Rectal smooth muscle tissue (tissue), 1 donor: Measurements from ENCODE around the gene SLC30A7.
"Not testable (repeated sequence)": the region's sequence is repeated elsewhere in the genome, so short reads cannot be mapped to it uniquely, and the experiment has no call there.

Experiments used
- H3K27ac ChIP-seq: one replicate; pipeline ENCODE4 v1.7.0; 2013; ENCODE audit warnings: low read depth, low read length, inconsistent platforms
- H3K27me3 ChIP-seq: one replicate; pipeline ENCODE4 v1.7.0; 2013; ENCODE audit warnings: low read length; ENCODE audit not compliant: control insufficient read depth, insufficient read depth
- H3K36me3 ChIP-seq: one replicate; pipeline ENCODE4 v1.7.0; 2013; ENCODE audit warnings: low read length; ENCODE audit not compliant: control insufficient read depth, insufficient read depth
- H3K4me1 ChIP-seq: one replicate; pipeline ENCODE4 v1.7.0; 2013; ENCODE audit warnings: low read length; ENCODE audit not compliant: control insufficient read depth, insufficient read depth
- H3K4me3 ChIP-seq: one replicate; pipeline ENCODE4 v1.7.0; 2013; ENCODE audit warnings: low read length
- H3K9ac ChIP-seq: one replicate; pipeline ENCODE4 v1.7.0; 2013; ENCODE audit warnings: low read length

The SLC30A7 gene

DNA sequence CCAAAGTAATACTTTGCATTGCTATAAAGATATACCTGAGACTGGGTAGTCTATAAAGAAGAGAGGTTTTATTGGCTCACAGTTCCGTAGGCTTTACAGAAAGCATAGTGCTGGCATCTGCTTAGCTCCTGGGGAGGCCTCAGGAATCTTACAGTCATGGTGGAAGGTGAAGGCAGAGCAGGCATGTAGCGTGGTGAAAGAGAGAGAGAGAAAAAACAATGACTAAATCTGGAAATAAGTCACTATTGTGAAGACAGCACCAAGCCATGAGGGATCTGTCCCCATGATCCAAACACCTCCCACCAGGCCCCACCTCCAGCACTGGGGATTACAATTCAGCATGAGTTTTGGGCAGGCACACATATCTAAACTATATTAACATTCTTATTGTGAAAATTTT, 30.4 kb downstream of the SLC30A7 start:
- Histone ChIP-seq H3K27ac (no peak overlapping the region), H3K36me3 (peaks cover 3% of the 10 kb centered on the region), H3K4me1 (no peaks in the 10 kb centered on the region), H3K4me3 (no peak overlapping the region), H3K27me3 (no peaks in the 10 kb centered on the region), H3K9ac (no peak overlapping the region)

DNA sequence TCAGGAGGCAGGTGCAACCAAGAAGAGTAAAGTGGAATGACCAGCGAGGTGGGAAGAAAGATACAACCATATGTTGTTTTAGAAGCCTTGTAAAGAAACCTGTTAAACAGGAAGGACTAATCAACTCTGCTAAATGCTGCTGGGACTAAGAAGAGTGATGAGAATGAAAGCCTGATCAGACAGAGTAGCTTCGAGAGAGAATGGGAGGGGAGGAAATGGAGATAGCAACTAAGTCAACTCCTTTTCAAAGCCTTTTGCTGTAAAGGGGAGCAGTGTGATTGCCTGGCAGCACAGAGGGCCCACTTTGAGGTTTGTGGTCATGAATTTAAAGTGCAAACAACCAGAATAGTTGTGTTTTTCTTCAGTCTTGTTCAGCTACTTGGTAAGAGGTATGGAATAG, 31.4 kb downstream of the SLC30A7 start:
- Histone ChIP-seq H3K9ac (no peak overlapping the region), H3K27ac (no peak overlapping the region), H3K36me3 (peaks cover 3% of the 10 kb centered on the region), H3K4me1 (no peaks in the 10 kb centered on the region), H3K4me3 (no peak overlapping the region), H3K27me3 (no peaks in the 10 kb centered on the region)

DNA sequence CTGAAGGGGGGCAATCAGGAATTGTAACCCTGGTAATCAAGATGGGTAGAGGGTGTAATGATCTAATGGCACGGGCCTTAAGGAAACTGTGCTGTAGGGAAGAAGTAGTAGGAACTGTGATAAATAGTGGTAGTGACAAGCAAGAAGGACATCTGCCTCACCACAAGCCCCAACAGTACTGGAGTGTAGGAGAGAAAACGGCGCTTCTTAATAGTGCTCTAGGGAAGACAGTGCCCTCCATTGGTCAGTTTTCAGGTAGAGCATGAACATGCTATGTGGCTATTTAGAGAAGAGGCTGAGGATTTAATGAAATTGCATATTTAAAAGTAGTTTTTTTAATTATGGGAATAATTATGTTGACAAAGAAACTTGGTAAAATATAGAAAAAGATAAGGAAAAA, 32.2 kb downstream of the SLC30A7 start:
- no peaks in the 10 kb centered on the region for H3K27me3 ChIP-seq

DNA sequence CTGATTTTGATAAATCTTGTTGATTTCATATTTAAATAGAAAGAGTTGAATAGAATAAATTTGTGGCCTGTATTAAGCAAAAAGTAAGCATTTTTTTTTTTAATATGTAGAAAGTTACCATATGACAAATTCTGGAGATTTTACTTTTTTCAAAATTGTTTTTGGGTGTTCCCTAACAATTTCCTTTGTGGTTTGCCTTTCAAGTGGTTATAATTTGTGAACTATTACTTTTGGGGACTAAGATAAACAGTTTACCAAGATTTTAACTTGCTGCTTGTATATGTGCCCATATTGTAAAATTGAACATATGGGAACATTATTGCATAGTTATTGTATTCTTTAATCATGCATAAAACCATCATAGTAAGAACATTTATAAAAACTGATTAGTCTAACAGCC, 34.6 kb downstream of the SLC30A7 start:
- Histone ChIP-seq H3K4me1 (no peaks in the 10 kb centered on the region), H3K27me3 (no peaks in the 10 kb centered on the region), H3K9ac (no peak overlapping the region), H3K4me3 (no peak overlapping the region), H3K36me3 (peaks cover 3% of the 10 kb centered on the region), H3K27ac (no peak overlapping the region)

More for the DNA sequence above, 32.2 kb downstream of the SLC30A7 start:
- H3K36me3 ChIP-seq: peaks cover 3% of the 10 kb centered on the region
- H3K27ac ChIP-seq: no peak overlapping the region
- no peak overlapping the region for H3K9ac ChIP-seq
- no peaks in the 10 kb centered on the region for H3K4me1 ChIP-seq
- H3K4me3 ChIP-seq: no peak overlapping the region

DNA sequence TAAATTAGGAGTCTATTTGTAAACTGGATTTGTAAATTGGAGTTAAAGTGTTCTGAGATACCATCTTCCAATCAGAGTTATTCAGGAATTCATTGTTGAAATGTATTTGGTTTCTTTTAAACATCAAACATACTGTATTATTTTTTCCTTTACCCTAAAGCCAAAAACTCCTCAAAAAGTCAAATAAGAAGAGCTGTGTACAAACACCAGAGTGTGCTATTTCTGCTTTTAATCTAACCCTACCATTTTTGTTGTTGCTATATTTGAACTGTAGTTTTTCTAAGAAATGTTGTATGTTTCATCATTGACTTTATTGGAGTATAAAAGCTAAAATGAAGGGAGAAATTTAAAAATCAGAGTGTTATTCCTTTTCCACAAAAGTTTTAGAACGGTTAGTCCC, 35.8 kb downstream of the SLC30A7 start:
- Histone ChIP-seq H3K27ac (no peak overlapping the region), H3K4me3 (no peak overlapping the region), H3K9ac (no peak overlapping the region), H3K4me1 (no peaks in the 10 kb centered on the region), H3K27me3 (no peaks in the 10 kb centered on the region), H3K36me3 (no peaks in the 10 kb centered on the region)

DNA sequence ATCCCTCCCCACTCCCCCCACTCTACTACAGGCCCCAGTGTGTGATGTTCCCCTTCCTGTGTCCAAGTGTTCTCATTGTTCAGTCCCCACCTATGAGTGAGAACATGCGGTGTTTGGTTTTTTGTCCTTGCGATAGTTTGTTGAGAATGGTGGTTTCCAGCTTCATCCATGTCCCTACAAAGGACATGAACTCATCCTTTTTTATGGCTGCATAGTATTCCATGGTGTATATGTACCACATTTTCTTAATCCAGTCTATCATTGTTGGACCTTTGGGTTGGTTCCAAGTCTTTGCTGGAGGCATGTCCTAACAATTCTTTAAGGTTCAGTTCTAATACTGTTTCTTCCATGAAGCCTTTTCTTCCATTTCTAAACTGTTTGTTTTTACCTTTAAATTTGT, 37.7 kb downstream of the SLC30A7 start:
- not testable (repeated sequence) for H3K9ac ChIP-seq, H3K36me3 ChIP-seq, H3K27ac ChIP-seq, H3K4me3 ChIP-seq, H3K4me1 ChIP-seq, H3K27me3 ChIP-seq

DNA sequence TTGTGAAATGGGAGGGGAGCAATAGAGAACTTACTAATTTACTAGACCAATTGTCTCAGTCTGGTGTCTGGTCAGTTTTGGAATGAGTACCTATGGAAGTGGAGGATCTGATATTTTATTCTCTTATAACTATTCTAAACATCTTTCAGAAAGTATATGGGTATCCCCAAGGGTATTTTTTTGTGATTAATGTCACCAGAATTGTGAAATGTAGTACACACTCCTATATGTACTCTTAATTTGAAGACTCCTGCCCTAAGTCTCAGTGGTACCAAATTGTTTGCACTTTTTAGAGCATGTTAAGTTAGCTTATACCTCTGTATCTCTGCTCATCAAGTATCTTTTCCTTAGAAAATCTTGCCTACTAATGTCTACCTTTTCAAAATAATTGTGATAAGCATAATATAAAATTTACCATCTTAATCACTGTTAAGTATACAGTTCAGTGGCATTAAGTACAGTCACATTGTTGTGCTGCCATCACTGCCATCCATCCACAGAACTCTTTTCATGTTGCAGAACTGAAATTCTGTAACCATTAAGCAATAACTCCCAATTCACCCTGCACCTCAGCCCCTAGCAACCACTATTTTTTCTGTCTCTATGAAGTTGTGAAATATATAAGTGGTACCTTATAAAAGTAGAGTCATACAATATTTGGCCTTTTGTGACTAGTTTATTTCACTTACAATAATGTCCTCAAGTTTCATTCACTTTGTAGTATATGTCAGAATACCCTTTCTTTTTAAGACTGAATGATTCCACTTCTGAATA, 40.5 kb downstream of the SLC30A7 start:
- no peak overlapping the region for H3K4me3 ChIP-seq
- H3K27me3 ChIP-seq: no peaks in the 10 kb centered on the region
- no peaks in the 10 kb centered on the region for H3K36me3 ChIP-seq
- no peaks in the 10 kb centered on the region for H3K4me1 ChIP-seq
- no peak overlapping the region for H3K9ac ChIP-seq
- no peak overlapping the region for H3K27ac ChIP-seq

DNA sequence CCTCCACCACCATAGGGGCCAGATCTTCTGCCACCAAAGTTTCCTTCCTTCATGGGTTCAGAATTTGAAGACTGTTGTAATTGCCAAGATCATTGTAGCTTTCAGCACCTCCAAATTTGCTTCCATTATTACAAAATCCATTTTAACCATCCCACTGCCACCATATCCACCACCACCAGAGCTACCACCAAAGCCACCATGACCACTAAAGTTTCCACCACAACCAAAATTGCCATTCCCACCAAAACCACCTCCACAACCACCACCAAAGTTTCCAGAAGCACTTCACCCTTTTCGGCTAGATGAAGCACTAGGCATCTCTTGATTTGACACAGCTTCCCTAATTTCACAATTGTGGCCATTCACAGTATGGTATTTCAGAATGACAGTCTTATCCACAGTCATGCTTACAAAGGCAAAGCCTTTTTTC, 45.2 kb downstream of the SLC30A7 start:
- Histone ChIP-seq H3K27me3 (no peaks in the 10 kb centered on the region), H3K27ac (no peak overlapping the region), H3K36me3 (no peaks in the 10 kb centered on the region), H3K9ac (no peak overlapping the region), H3K4me1 (no peaks in the 10 kb centered on the region), H3K4me3 (no peak overlapping the region)

DNA sequence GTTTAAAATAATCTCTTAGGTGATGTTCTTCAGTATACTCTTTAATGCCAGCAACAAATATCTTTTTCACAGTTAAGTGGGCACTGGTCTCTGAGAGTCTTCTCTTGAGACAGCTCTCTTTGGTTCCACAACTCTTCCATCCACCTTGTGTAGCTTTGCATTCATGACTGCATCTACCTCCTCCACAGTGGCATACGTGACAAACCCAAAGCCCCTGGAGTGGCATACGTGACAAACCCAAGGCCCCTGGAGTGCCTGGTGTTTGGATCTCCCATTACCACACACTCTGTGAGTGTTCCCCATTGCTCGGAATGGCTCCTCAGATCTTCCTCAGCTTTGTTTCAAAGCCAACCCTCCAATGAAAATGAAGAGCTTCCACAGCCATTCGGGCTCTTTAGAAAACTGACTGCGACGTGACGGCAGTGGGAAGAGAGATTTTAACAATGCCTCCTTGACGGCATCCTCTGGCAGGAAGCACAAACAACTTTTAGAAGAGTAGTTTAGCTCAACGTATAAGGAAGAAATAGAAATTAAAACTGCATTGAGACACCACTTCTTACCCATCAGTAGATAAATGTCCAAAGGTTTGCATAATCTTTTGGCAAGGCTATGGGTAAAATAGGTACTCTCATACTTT, 45.8 kb downstream of the SLC30A7 start:
- Histone ChIP-seq H3K9ac (no peak overlapping the region), H3K4me1 (no peaks in the 10 kb centered on the region), H3K36me3 (no peaks in the 10 kb centered on the region), H3K4me3 (no peak overlapping the region), H3K27ac (no peak overlapping the region), H3K27me3 (no peaks in the 10 kb centered on the region)

DNA sequence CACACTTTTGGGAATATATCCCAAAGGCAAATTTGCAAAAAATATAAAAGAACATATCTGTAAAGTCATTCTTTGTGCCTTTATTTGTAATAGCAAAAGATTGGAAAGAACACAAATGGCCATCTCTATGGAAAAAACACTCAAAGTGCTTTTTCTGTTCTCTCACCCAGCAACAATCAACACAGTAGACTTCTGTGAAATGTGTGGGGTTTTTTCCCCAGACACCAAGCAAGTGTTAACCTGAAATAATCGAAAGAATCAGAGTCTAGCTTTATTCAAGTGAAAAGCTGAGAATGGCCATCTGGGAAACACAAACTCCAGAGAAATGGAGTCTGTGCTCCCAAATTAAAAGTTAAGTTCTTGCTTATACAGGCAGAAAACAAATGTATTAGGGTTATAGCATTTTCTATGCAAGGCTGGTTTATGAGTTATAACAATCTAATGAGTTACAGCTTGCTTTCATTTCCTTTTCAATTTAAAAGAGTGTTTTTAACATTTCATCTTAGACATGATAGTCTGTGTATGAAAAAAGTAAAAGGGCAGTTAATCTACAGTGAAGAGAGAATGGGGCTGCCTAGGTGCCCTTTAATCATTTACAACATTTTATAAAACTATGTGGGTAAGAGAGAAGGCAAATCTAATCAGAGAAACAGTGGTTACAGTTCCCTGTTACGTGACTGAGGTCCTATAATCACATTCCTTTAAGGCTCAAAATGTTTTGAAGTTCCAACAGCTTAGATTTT, 46.6 kb downstream of the SLC30A7 start:
- no peak overlapping the region for H3K4me3 ChIP-seq
- H3K27ac ChIP-seq: no peak overlapping the region
- H3K27me3 ChIP-seq: no peaks in the 10 kb centered on the region
- no peaks in the 10 kb centered on the region for H3K4me1 ChIP-seq
- H3K36me3 ChIP-seq: no peaks in the 10 kb centered on the region
- no peak overlapping the region for H3K9ac ChIP-seq

DNA sequence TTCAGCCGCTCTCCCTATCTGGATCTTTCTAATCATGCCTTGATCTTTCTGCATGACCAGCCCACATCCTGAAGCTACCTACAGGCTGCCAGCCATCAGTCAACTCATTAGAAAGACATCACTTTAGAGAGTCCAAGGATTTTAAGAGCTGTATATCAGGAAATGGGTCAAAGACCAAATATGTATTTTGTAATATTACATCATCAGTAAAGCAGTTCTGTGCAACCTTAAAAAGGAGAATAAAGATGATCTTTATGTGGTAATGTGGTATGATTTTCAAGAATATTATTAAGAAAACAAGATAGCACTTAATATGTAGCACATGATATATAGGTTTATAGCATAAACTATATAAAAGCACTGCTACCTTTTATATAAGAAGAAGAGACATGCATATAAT, 47.6 kb downstream of the SLC30A7 start:
- Histone ChIP-seq H3K27me3 (no peaks in the 10 kb centered on the region), H3K4me1 (no peaks in the 10 kb centered on the region), H3K36me3 (no peaks in the 10 kb centered on the region), H3K9ac (no peak overlapping the region), H3K4me3 (no peak overlapping the region), H3K27ac (no peak overlapping the region)

DNA sequence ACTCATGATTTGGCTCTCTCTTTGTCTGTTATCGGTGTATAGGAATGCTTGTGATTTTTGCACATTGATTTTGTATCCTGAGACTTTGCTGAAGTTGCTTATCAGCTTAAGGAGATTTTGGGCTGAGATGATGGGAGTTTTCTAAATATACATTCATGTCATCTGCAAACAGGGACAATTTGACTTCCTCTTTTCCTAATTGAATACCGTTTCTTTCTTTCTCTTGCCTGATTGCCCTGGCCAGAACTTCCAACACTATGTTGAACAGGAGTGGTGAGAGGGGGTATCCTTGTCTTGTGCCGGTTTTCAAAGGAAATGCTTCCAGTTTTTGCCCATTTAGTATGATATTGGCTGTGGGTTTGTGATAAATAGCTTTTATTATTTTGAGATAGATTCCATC, 50.2 kb downstream of the SLC30A7 start:
- not testable (repeated sequence) for H3K27ac ChIP-seq, H3K27me3 ChIP-seq, H3K9ac ChIP-seq, H3K4me3 ChIP-seq, H3K4me1 ChIP-seq, H3K36me3 ChIP-seq
